ENCODE data around the gene ABR. TPM values are rescaled to one million over a fixed set of nuclear protein-coding genes. Genes with fewer than 3 reads are reported as not detected.

The ABR gene
- total and polyA plus RNA-seq, 2 of the 13 experiments (the other 11 are each of a cell fraction or from before 2014, with no cell fraction given), result 12.4 to 40.4 TPM

- intact Hi-C loops (cut with micrococcal nuclease; ENCODE audit: unreplicated experiment), result no loop called here
- DNase-seq (ENCODE audit: low spot score) (no peak), FAIRE-seq (no peak), ATAC-seq (no peak)
- WGBS (ENCODE audit: low lambda C conversion rate), result 87% methylated on average over 20 of the region's 32 CpGs
- H3K27ac ChIP-seq (ENCODE audit: extremely low read length, insufficient read depth, low read length), result no peak overlapping the region
- no peak overlapping the region for H3K4me2 ChIP-seq (ENCODE audit: low read depth, low read length)
- peaks cover 7% of the 10 kb centered on the region for H3K4me1 ChIP-seq (ENCODE audit: insufficient read depth, low read length)
- H3K9me3 ChIP-seq (ENCODE audit: low read length), result no peaks in the 10 kb centered on the region
- H4K20me1 ChIP-seq (ENCODE audit: insufficient read depth, low read length), result no peaks in the 10 kb centered on the region
- no TSS peak for BruUV-seq (replicated peaks)
- no peak overlapping the region for H2AFZ ChIP-seq (ENCODE audit: low read length)
- no peaks in the 10 kb centered on the region for H3K79me2 ChIP-seq (ENCODE audit: insufficient read depth, low read length)
- no peak overlapping the region for H3K9ac ChIP-seq (ENCODE audit: insufficient read depth, low read depth, low read length)
- TF ChIP-seq HDAC6 (IDR thresholded peaks at IDR 0.05; ENCODE audit: low read depth, low read length) (no peak), ZNF331 (CRISPR knock-in tag; IDR thresholded peaks at IDR 0.05) (no peak), XRCC5 (optimal IDR thresholded peaks at IDR 0.05; ENCODE audit: low read length) (no peak), FOXA1 (IDR thresholded peaks at IDR 0.05) (no peak), FOXA1 (CRISPR knock-in tag; IDR thresholded peaks at IDR 0.05) (no peak), CCAR2 (optimal IDR thresholded peaks at IDR 0.05; ENCODE audit: low read depth, low read length) (no peak), NR2F2 (IDR thresholded peaks at IDR 0.05; ENCODE audit: borderline replicate concordance, low read depth) (no peak), SALL1 (CRISPR knock-in tag; IDR thresholded peaks at IDR 0.05) (no peak), E2F2 (CRISPR knock-in tag; IDR thresholded peaks at IDR 0.05; ENCODE audit: borderline replicate concordance) (no peak), REXO4 (CRISPR knock-in tag; IDR thresholded peaks at IDR 0.05; ENCODE audit: borderline replicate concordance) (no peak), ZBTB7B (CRISPR knock-in tag; IDR thresholded peaks at IDR 0.05) (no peak), ZNF652 (CRISPR knock-in tag; IDR thresholded peaks at IDR 0.05; ENCODE audit: borderline replicate concordance, low read depth) (no peak), RFX5 (IDR thresholded peaks at IDR 0.05; ENCODE audit: low read depth, low read length) (no peak), ETS1 (CRISPR knock-in tag; IDR thresholded peaks at IDR 0.05) (no peak), ZHX2 (IDR thresholded peaks at IDR 0.05; ENCODE audit: low read depth) (no peak), ZHX2 (CRISPR knock-in tag; IDR thresholded peaks at IDR 0.05; ENCODE audit: borderline replicate concordance) (no peak), ZKSCAN1 (IDR thresholded peaks at IDR 0.05; ENCODE audit: low read length) (no peak)
- in situ Hi-C loops (cut with HindIII; ENCODE audit: extremely low pct_ligation_motif_present, low pct_unique_long_range_greater_than_20kb), result no loop called here
- POLR2A ChIA-PET, result no interaction called here
- CTCF ChIA-PET (ENCODE audit: low intra/inter-chr PET ratio, low total read pairs), result no interaction called here
- no peaks in the 10 kb centered on the region for H3K27me3 ChIP-seq (ENCODE audit: control insufficient read depth in 1 of 2, insufficient read depth in 2 of 2, low read length in 2 of 2)
- no peaks in the 10 kb centered on the region for H3K36me3 ChIP-seq (replicated peaks in 1 of 2; ENCODE audit: control insufficient read depth in 1 of 2, insufficient read depth in 2 of 2, low read length in 2 of 2)
- no peak overlapping the region for H3K4me3 ChIP-seq (replicated peaks in 1 of 3; ENCODE audit: insufficient read depth in 1 of 3, low read depth in 2 of 3, low read length in 3 of 3)
These were observed 157.3 kb downstream of the ABR start for GRCh38 chr17:1022278-1023024.
